MM.1S (cell line): Measurements from ENCODE around the gene RP2.

ENCODE experiments used
- EZH2phosphoT487 ChIP-seq: fragments of 300-600 bp; sonication (generic); IDR thresholded peaks from 2 replicates; pipeline ENCODE4 v1.6.1; 2018; ENCODE audit warnings: antibody characterized with exemption, low read length
- TF ChIP-seq, protein P1 (sequence below): fragments of 300-600 bp; sonication (generic); IDR thresholded peaks from 2 replicates; pipeline ENCODE4 v1.5.1; 2016; ENCODE audit warnings: antibody characterized with exemption, low read length, mixed read lengths

DNA sequence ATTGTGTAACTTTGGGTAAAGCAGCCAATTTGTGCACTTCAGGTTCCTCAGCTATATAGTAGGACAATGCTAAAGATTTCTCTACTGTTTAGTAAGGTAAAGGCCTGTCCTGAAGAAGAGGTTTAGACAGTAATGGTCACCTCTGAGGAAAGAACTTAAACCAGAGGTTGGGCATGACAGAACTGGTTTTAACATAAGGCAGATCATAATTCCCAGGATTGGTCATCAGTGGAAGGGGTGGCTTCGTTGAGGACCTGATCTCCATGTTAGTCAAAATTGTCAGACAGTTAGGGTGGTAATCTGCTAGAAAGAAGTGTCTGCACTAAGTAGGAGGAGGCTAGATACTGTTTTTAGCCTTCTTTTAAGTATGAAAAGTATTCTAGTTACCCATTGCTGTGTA is 4.1 kb downstream of the RP2 start:
- TF ChIP-seq, protein P1, sequence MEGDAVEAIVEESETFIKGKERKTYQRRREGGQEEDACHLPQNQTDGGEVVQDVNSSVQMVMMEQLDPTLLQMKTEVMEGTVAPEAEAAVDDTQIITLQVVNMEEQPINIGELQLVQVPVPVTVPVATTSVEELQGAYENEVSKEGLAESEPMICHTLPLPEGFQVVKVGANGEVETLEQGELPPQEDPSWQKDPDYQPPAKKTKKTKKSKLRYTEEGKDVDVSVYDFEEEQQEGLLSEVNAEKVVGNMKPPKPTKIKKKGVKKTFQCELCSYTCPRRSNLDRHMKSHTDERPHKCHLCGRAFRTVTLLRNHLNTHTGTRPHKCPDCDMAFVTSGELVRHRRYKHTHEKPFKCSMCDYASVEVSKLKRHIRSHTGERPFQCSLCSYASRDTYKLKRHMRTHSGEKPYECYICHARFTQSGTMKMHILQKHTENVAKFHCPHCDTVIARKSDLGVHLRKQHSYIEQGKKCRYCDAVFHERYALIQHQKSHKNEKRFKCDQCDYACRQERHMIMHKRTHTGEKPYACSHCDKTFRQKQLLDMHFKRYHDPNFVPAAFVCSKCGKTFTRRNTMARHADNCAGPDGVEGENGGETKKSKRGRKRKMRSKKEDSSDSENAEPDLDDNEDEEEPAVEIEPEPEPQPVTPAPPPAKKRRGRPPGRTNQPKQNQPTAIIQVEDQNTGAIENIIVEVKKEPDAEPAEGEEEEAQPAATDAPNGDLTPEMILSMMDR: no peak
- no peak for TF ChIP-seq EZH2phosphoT487
